ENCODE data around the gene COL13A1.

Gene COL13A1

DNA sequence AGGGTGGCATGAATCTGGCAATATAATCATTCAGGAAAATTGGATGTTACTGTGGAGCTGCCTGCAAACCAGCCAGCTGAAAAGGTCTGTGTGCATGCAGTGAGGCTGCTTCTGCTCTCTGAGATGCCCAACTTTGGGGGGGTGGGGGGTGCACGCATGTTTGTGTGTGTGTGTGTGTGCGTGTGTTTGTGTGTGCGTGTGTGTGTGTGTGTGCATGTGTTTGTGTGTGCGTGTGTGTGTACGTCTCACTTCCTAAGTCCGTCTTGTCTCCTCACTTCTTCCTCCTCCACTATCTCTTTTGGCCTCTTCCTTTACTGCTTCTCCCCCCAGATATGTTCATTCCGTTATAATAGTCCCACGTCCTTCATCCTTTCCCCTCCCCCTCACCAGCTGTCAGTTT is 148.1 kb downstream of the COL13A1 start:
- ChIA-PET POLR2A (no interaction called here), CTCF (interaction anchor here (0.6 to 1.6 kb wide), 2 partner anchors 10 to 45 kb away, joined by 3 to 5 read pairs; no protein-coding TSS in a partner anchor)
- Histone ChIP-seq H3K4me1 (ENCODE audit: control extremely low read depth in 1 of 4, control insufficient read depth in 4 of 4, insufficient read depth in 4 of 4, low read length in 3 of 4) (no peaks in the 10 kb centered on the region), H3K27me3 (replicated peaks in 2 of 5; ENCODE audit: control insufficient read depth in 4 of 5, insufficient read depth in 5 of 5, low read length in 4 of 5) (peaks cover 0 to 9% (median 0%) of the 10 kb centered on the region in 5 experiments), H3K9me3 (ENCODE audit: control extremely low read depth in 1 of 5, control insufficient read depth in 4 of 5, insufficient read depth in 2 of 5, low read depth in 1 of 5, low read length in 4 of 5) (no peaks in the 10 kb centered on the region), H3K36me3 (ENCODE audit: control insufficient read depth in 4 of 4, insufficient read depth in 4 of 4, low read length in 3 of 4) (no peaks in the 10 kb centered on the region), H3K4me3 (ENCODE audit: control insufficient read depth in 1 of 7, extremely low read depth in 1 of 7, insufficient read depth in 4 of 7, low read depth in 2 of 7, low read length in 6 of 7) (no peak overlapping the region), H3K27ac (ENCODE audit: insufficient read depth in 1 of 2, low read depth in 1 of 2, low read length in 2 of 2, poor library complexity in 1 of 2, severe bottlenecking in 2 of 2) (no peak overlapping the region)
- WGBS (ENCODE audit: insufficient coverage), result 87% methylated on average over 2 of the region's 8 CpGs
- DNase-seq, result no peak

DNA sequence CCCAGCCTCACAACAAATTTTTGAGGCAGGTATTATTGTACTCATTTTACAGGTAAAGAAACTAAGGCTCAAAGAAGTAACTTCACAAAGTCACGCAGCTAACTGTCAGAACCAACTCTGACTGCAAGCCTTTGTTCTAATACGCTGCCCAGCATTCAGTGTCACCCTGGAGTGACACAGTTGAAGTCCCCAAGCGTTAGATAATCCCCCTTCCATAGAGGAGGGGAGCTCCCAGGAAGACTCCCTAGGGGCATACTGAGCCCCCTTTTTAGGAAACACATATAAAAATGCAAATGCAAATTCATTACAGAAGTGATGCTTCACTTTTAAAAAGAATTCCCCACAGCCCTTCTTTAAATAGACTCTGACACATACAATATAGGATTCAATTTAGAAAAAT is 150.0 kb downstream of the COL13A1 start:
- Histone ChIP-seq H3K27me3 (replicated peaks in 2 of 5; ENCODE audit: control insufficient read depth in 4 of 5, insufficient read depth in 5 of 5, low read length in 4 of 5) (peaks cover 0 to 7% (median 0%) of the 10 kb centered on the region in 5 experiments), H3K4me1 (ENCODE audit: control extremely low read depth in 1 of 4, control insufficient read depth in 4 of 4, insufficient read depth in 4 of 4, low read length in 3 of 4) (no peaks in the 10 kb centered on the region), H3K36me3 (ENCODE audit: control insufficient read depth in 4 of 4, insufficient read depth in 4 of 4, low read length in 3 of 4) (no peaks in the 10 kb centered on the region), H3K4me3 (ENCODE audit: control insufficient read depth in 1 of 7, extremely low read depth in 1 of 7, insufficient read depth in 4 of 7, low read depth in 2 of 7, low read length in 6 of 7) (no peak overlapping the region), H3K9me3 (ENCODE audit: control extremely low read depth in 1 of 5, control insufficient read depth in 4 of 5, insufficient read depth in 2 of 5, low read depth in 1 of 5, low read length in 4 of 5) (no peaks in the 10 kb centered on the region), H3K27ac (ENCODE audit: insufficient read depth in 1 of 2, low read depth in 1 of 2, low read length in 2 of 2, poor library complexity in 1 of 2, severe bottlenecking in 2 of 2) (no peak overlapping the region)
- ChIA-PET CTCF (no interaction called here), POLR2A (no interaction called here)
- WGBS (ENCODE audit: insufficient coverage), result 100% methylated on average over 3 of the region's 3 CpGs
- DNase-seq, result no peak

DNA sequence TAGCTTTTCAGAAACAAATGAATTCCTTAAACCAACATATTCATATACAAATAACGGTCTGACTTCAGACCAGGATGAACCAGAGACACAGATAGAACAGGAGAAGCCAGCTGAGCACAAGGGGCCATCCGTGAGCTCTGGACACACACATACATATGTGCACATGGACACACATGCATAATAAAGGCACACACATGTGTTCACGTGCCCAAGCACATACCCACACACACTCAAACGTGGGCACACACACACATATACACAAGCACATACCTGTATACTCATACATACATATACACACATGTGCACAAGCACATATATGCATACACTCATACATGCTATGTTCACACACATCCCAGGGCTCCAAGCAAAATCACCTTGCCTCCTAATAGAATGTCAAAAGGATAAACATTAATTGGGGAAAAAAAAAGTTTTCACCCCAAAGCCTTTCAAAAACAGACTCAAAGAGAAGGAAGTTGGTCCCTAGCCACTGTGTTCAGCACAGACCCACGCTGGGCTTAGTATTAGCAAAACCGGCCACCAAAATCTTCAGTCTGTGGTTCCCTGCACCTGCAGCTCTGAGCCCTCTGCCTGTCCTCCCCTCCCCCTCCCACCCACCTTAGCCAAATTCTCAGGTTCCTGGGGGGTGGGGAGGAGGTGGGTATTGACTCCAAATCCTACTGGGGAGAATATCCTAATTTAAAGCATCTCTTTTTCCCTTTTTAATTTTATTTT is 150.5 kb downstream of the COL13A1 start:
- ChIA-PET POLR2A (no interaction called here), CTCF (no interaction called here)
- H3K4me1 ChIP-seq (ENCODE audit: control extremely low read depth in 1 of 4, control insufficient read depth in 4 of 4, insufficient read depth in 4 of 4, low read length in 3 of 4), result no peaks in the 10 kb centered on the region
- 83% methylated on average over 2 of the region's 6 CpGs for WGBS (ENCODE audit: insufficient coverage)
- H3K4me3 ChIP-seq (ENCODE audit: control insufficient read depth in 1 of 7, extremely low read depth in 1 of 7, insufficient read depth in 4 of 7, low read depth in 2 of 7, low read length in 6 of 7), result no peak overlapping the region
- no peak for DNase-seq
- no peaks in the 10 kb centered on the region for H3K36me3 ChIP-seq (ENCODE audit: control insufficient read depth in 4 of 4, insufficient read depth in 4 of 4, low read length in 3 of 4)
- H3K27me3 ChIP-seq (replicated peaks in 2 of 5; ENCODE audit: control insufficient read depth in 4 of 5, insufficient read depth in 5 of 5, low read length in 4 of 5), result peaks cover 0 to 10% (median 0%) of the 10 kb centered on the region in 5 experiments
- no peak overlapping the region for H3K27ac ChIP-seq (ENCODE audit: insufficient read depth in 1 of 2, low read depth in 1 of 2, low read length in 2 of 2, poor library complexity in 1 of 2, severe bottlenecking in 2 of 2)
- H3K9me3 ChIP-seq (ENCODE audit: control extremely low read depth in 1 of 5, control insufficient read depth in 4 of 5, insufficient read depth in 2 of 5, low read depth in 1 of 5, low read length in 4 of 5), result no peaks in the 10 kb centered on the region

DNA sequence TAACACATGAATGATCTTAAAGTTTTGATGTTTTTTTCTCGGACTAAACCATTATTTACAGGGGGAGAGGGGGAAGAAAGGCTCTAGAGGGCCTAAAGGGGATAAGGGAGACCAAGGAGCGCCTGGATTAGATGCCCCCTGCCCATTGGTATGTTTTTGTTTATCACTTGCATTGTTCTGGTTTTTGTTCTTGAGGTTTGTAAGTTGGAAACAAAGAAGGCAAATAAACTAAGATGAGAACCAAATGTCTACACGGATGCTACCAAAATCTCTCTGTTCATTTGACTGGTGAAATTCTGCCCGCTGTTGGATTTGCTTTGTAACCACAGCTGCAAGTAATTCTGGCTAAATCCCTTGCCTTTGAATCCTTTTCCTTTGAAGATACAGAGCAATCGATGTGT is 151.1 kb downstream of the COL13A1 start:
- H3K27ac ChIP-seq (ENCODE audit: insufficient read depth in 1 of 2, low read depth in 1 of 2, low read length in 2 of 2, poor library complexity in 1 of 2, severe bottlenecking in 2 of 2), result no peak overlapping the region
- no peaks in the 10 kb centered on the region for H3K4me1 ChIP-seq (ENCODE audit: control extremely low read depth in 1 of 4, control insufficient read depth in 4 of 4, insufficient read depth in 4 of 4, low read length in 3 of 4)
- ChIA-PET CTCF (no interaction called here), POLR2A (no interaction called here)
- peaks cover 0 to 10% (median 0%) of the 10 kb centered on the region in 5 experiments for H3K27me3 ChIP-seq (replicated peaks in 2 of 5; ENCODE audit: control insufficient read depth in 4 of 5, insufficient read depth in 5 of 5, low read length in 4 of 5)
- H3K36me3 ChIP-seq (ENCODE audit: control insufficient read depth in 4 of 4, insufficient read depth in 4 of 4, low read length in 3 of 4), result no peaks in the 10 kb centered on the region
- 92% methylated on average over 4 of the region's 5 CpGs for WGBS (ENCODE audit: insufficient coverage)
- H3K9me3 ChIP-seq (ENCODE audit: control extremely low read depth in 1 of 5, control insufficient read depth in 4 of 5, insufficient read depth in 2 of 5, low read depth in 1 of 5, low read length in 4 of 5), result no peaks in the 10 kb centered on the region
- no peak for DNase-seq
- H3K4me3 ChIP-seq (ENCODE audit: control insufficient read depth in 1 of 7, extremely low read depth in 1 of 7, insufficient read depth in 4 of 7, low read depth in 2 of 7, low read length in 6 of 7), result no peak overlapping the region

DNA sequence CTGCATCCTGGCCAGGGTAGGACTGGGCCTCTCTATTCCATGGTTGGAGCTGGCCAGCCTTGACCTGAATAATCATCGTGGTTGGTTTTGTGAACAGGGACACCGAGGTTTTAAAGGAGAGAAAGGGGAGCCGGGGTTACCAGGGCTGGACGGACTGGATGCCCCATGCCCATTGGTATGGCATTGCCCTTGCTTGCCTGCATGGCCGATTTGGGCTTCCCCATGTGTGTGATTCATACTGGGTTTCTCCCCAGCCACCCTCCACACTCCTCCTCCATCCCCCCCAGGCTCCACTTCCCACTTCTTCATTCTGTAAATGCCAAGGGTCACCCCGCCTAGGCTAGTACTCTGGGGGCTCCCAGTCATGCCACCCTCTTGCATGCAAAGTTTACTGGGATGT is 152.1 kb downstream of the COL13A1 start:
- POLR2A ChIA-PET, result no interaction called here
- CTCF ChIA-PET, result interaction anchor here (1.2 kb wide), 1 partner anchor 10 kb away, joined by 3 read pairs; no protein-coding TSS in a partner anchor
- 81% methylated on average over 2 of the region's 6 CpGs for WGBS (ENCODE audit: insufficient coverage)
- H3K4me3 ChIP-seq (ENCODE audit: control insufficient read depth in 1 of 7, extremely low read depth in 1 of 7, insufficient read depth in 4 of 7, low read depth in 2 of 7, low read length in 6 of 7), result no peak overlapping the region
- H3K27ac ChIP-seq (ENCODE audit: insufficient read depth in 1 of 2, low read depth in 1 of 2, low read length in 2 of 2, poor library complexity in 1 of 2, severe bottlenecking in 2 of 2), result no peak overlapping the region
- H3K27me3 ChIP-seq (replicated peaks in 2 of 5; ENCODE audit: control insufficient read depth in 4 of 5, insufficient read depth in 5 of 5, low read length in 4 of 5), result peaks cover 0 to 10% (median 0%) of the 10 kb centered on the region in 5 experiments
- DNase-seq, result peak in 1 of 3 donors; percentile 13
- H3K9me3 ChIP-seq (ENCODE audit: control extremely low read depth in 1 of 5, control insufficient read depth in 4 of 5, insufficient read depth in 2 of 5, low read depth in 1 of 5, low read length in 4 of 5), result no peaks in the 10 kb centered on the region
- no peaks in the 10 kb centered on the region for H3K4me1 ChIP-seq (ENCODE audit: control extremely low read depth in 1 of 4, control insufficient read depth in 4 of 4, insufficient read depth in 4 of 4, low read length in 3 of 4)
- no peaks in the 10 kb centered on the region for H3K36me3 ChIP-seq (ENCODE audit: control insufficient read depth in 4 of 4, insufficient read depth in 4 of 4, low read length in 3 of 4)

DNA sequence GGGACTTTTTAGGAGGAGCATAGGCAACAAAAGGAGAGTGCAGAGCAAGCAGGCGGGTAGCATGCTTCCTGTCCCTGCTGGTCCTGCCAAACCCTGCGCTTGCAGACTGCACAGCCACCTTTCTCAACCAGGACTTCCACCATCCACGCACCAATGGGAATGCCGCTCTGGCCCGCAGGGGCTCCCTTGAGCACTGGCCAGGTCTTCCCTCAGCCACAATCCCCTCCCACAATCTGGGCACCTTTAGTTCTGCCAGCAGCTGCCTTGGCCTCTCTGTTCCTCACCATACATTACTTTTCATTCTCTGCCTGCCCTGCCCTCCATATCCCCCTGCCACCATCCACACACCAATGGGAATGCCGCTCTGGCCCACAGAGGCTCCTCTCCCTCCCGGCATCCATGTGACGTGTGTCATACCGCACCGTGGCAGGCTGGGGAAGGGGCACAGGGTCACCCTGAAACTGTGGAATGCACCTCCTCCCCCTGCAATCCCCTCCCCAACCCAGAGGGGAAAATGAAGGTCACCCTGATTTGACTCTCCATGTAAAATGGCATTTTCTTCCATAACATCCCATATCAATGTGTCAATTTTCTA is 153.6 kb downstream of the COL13A1 start:
- 96% methylated on average over 10 of the region's 10 CpGs for WGBS (ENCODE audit: insufficient coverage)
- H3K4me1 ChIP-seq (ENCODE audit: control extremely low read depth in 1 of 4, control insufficient read depth in 4 of 4, insufficient read depth in 4 of 4, low read length in 3 of 4), result peaks cover 1 to 10% (median 2%) of the 10 kb centered on the region in 4 experiments
- ChIA-PET POLR2A (no interaction called here), CTCF (interaction anchor here (1.4 kb wide), 1 partner anchor 41 kb away, joined by 4 read pairs; no protein-coding TSS in a partner anchor)
- no peaks in the 10 kb centered on the region for H3K36me3 ChIP-seq (ENCODE audit: control insufficient read depth in 4 of 4, insufficient read depth in 4 of 4, low read length in 3 of 4)
- DNase-seq, result no peak
- peaks cover 0 to 10% (median 0%) of the 10 kb centered on the region in 5 experiments for H3K27me3 ChIP-seq (replicated peaks in 2 of 5; ENCODE audit: control insufficient read depth in 4 of 5, insufficient read depth in 5 of 5, low read length in 4 of 5)
- no peak overlapping the region for H3K27ac ChIP-seq (ENCODE audit: insufficient read depth in 1 of 2, low read depth in 1 of 2, low read length in 2 of 2, poor library complexity in 1 of 2, severe bottlenecking in 2 of 2)
- no peaks in the 10 kb centered on the region for H3K9me3 ChIP-seq (ENCODE audit: control extremely low read depth in 1 of 5, control insufficient read depth in 4 of 5, insufficient read depth in 2 of 5, low read depth in 1 of 5, low read length in 4 of 5)
- H3K4me3 ChIP-seq (ENCODE audit: control insufficient read depth in 1 of 7, extremely low read depth in 1 of 7, insufficient read depth in 4 of 7, low read depth in 2 of 7, low read length in 6 of 7), result no peak overlapping the region

All from common myeloid progenitor, CD34-positive (primary cell).